GM21825 (cell line): ENCODE results near the gene LSS.
"Not testable (repeated sequence)": the region's sequence is repeated elsewhere in the genome, so short reads cannot be mapped to it uniquely, and the experiment has no call there.

Experiments used
- ATAC-seq: cut with Tn5 transposase; IDR thresholded peaks from one replicate; pipeline ENCODE4 v1.9.1; 2021; ENCODE audit warnings: mild to moderate bottlenecking, moderate library complexity; ENCODE audit not compliant: unreplicated experiment

LSS gene

DNA sequence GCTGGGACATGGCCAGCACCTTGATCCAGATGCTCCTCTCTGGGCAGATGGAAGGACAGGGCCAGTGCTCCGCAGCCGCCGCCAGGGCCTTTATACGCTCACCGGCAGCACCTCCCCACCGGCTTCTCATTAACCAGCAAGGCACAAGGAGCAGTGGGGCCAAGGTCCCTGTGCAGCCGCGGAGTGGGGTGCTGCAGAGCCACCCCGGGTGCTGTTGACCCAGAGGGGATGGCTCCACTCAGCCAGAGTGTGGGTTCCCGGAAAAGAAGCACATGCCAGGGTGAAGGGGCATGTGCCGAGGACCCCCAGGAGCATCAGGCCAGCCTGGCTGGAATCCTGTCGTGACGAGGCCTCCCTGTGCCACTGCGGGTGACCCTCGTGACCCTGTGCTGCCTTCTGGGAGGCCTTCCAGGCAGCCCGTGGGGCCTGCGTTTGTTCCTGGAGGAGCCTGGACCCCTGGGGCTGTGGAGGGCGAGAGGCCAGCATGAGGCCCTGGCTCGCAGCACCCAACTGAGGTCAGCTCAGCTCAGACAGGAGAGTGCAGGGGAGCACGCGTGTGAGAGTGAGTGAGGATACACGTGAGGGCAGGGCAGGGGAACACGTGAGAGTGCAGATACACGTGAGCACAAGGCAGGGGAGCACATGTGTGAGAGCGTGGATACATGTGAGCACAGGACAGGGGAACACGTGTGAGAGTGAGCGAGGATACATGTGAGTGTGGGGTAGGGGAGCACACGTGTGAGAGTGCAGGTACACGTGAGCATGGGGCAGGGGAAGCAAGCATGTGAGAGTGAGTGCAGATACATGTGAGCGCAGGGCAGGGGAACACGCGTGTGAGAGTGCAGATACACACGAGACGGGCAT lies 72.8 kb downstream of the LSS start, which contains the start of gene FTCD:
Gene FTCD, minus strand, starts transcription at position 66 of the 864 bp plus-strand sequence. Its CDS starts 56 bp downstream, at position 10.
- ATAC-seq, result no peak

DNA sequence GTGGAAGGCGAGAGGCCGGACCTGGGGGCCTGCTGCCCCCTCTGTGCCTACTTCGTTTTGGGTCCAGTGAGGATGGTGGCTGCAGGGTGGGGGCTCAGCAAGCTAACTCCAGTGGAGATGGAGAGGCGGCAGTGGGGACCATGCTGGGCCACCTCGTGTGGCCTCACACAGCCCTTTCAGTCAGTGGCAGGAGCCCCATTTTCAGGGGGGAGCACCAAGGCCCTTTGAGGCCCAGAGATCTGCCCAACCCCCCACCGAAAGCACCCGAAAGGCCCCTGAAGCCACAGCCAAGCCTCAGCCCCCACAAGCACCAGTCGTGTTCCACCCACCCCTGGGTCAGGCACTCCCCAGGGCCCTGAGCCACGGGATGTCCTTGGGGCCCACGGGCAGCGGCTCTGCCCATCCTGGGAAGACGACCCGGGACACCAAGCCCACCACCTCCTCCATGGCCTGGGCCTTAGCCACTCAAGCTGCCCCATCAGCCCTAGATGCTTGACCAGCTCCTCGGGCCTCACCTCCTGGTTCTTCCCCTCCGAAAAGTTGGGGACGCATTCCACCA lies 73.5 kb downstream of the LSS start:
- no peak for ATAC-seq

DNA sequence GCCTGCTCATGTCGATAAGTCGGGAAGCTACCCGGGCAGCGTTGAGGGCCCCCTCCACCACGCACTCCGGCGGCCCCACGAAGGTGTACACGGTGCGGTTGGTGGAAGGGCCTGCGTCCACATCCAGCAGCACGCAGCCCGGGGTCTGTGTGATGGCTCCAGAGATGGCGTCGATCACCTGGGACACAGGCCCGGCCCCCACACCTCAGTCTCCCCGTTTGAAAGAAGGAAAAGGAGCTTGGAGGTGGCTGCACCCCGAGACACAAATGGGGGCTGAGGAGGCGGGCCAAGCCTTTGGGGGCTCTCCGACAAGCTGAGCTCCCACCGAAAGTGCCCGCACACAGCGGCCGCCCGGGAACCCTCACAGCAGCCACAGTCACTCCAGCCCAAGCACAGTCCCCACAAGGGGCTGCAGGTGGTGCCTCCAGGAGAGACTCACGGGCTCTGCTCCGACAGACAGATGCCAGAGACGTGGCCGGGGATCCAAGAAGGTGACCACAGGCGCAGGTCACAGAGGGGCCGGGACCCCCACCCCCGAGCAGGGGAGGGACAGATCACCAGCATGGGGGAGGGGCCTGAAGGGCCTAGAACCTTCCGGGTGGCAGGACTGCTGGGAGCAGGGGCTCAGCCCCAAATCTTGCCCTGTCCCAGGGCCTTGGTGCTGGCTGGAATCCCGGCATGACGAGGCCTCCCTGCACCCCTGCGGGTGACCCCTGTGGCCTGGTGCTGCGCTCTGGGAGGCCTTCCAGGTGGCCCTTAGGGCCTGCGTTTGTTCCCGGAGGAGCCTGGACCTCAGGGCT lies 74.2 kb downstream of the LSS start:
- no peak for ATAC-seq

DNA sequence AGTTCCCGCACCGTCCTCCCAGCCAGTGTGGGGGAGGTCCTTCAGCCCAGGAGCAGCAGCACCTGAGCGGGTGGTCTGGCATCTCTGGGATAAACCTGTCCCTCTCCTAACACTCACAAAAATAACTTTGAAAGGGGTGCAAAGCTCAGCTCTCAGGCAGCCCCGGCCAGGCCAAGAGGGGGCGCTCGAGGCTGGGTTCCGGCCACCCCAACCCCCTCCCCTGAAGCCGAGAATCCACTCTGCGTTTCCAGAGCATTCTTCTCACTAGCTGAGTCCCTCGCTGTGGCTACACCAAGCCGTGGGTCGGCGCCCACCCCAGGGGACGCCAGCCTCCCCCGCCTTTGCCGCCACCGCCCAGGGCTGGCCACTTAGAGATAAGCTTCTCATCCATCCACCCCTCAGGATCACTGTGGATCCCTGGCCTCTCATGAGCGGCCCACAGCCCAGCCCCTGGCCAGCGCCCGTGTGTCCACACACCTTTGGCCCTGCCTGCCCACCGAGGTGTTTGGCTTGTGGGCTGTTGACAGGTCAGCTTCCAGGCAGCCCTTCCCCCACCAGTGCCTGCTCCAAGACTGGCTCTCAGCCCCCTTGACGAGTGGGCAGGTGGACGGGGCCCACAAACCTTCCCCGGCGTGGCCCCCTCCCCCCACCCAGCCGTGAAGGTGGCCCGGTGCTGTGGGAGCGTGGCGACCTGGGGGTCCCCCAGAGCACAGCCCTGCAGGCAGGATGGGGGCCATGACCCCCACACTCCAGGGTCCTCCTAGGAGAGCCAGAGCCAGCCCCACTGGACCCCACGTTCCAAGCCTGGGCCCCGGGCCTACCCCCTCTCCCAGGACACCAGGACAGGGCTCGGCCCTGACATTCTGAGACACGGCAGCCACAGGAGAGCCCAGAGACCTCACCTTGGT lies 75.1 kb downstream of the LSS start:
- no peak for ATAC-seq

DNA sequence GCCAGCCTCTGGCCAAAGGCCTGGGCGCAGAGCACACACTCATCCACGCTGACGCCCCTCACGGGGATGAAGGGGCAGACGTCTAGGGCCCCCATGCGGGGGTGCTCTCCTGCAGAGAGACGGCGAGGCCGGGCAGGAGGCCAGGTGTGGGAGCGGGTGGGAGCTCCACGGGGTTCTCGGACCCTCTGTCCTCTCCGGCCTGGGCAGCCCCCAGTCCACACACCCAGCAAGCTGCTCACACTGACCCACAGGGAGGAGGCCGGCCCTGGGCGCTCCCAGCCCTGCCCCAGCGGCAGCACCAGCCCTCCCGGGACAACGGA lies 75.7 kb downstream of the LSS start:
- ATAC-seq, result no peak

DNA sequence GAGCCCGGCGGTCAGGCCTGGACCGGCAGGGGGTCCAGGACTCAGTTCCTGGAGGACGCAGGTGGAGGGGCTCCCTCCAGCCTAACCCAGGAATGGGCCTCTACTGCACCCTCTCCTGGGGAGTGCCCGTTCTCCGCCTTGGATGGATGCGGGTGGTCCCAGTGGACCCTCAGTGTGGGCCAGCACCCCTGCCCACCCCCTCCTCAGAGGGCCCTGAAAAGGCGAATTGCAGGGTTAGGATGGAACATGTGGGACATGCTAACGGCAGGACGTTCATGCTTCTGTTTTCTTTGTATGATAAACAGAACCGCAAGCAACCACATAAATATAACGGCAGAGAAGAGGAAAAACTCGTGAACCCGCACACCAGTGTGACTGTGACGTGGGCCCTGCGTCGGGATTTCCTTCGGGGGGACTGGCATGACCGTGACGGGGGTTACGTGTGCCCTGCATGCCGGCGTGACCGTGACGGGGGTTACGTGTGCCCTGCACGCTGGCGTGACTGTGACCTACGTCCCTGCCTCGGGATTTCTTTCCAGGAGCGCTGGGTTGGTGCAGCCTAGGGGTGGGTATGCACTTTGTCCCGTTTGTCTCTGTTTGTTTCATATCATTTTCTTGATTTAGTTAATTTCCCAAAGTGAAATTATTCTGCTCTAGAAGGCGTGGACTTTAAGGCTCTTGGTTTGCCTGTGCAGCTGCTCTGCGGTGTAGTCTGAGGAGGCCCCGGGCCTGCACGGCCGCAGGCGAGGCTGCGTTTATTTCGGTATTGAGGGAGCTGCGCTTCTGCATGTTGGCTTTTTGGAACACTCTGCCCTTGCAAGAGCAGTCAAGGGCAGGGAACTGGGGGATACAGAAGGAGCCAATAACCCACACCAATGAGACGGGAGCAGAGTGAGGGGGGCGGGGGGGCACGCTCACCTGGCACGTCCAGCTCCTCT lies 76.3 kb downstream of the LSS start:
- ATAC-seq, result no peak

DNA sequence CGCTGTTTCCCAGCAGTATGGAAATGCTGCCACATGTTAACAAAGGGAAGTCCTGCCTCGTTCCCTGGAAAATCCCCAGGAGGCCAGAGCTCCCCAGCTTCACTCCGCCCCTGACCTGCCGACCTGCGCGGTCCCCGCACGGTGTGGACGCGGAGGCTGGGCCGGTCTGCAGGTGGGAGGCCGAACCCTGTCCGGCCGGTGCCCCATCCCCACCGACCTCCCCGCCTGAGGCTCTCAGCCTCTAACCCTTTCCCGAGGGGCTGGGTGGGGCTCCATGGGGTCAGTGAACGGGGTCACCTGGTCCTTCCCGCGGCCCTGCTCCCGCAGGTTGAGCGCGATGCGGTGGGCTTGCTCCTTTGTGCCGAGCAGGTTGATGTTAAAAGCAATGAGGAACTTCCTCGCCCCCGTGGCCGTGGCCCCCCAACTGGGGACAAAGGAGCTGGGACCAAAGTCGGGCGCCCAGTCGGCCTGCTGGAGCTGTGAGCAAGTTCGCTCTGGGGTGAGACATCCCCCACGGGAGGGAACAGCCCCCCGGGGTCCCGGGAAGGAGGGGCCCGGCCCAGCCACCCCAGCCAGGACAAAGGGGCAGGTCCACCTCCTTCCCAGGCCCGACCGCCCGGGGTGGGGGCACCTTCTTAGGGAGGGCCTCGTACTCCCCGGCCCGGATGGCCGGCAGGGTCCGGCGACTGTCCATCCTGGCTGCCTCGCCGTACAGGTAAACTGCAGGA lies 77.1 kb downstream of the LSS start:
- no peak for ATAC-seq

DNA sequence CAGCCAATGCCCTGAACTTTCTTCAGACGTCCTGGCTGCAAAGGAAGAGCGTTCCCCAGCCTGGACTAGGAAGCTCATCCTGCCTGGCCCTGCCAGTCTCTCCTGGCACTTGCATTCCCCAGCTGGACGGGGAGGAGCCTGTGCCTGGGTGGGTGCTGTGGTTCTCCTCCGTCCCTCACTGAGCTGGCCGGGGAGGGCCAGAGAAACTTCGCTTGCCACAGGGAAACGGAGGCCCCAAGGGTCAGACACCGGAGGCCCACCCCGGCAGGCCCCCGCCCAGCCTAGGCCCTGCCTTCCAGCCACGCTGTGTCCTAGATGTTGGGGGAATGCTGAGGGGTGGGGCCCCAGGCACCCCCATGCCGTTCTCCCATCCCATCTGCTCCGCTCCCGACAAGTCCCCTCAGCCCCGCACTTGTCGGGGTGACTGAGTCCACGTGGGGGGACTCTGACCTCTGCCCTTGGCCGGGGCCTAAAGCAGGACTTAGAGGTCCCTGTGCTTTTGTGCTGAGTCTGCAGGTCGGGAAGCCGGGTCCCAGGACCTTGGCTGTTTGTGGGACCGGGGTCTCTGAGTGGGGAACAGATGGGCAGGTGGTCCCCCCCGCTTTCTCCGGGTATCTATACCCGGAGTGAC lies 78.0 kb downstream of the LSS start:
- no peak for ATAC-seq

DNA sequence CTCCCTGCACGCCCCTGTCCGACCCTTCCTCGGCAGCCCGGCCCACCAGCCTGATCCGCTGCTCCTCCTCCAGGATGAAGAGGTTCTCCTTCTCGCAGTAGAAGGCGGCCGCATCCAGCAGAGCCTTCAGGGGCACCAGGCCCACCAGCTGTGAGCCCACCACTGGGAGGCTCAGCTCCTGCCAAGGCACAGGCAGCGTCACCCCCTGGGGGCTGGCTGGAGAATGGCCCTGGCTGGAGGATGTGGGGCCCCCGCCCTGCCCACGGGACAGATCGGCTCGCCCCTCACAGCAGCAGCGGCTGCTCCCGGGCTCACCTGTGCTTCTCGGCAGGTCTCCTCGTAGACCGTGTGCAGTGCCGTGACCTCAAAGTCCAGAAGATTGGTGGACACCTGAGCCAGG lies 78.5 kb downstream of the LSS start:
- no peak for ATAC-seq

DNA sequence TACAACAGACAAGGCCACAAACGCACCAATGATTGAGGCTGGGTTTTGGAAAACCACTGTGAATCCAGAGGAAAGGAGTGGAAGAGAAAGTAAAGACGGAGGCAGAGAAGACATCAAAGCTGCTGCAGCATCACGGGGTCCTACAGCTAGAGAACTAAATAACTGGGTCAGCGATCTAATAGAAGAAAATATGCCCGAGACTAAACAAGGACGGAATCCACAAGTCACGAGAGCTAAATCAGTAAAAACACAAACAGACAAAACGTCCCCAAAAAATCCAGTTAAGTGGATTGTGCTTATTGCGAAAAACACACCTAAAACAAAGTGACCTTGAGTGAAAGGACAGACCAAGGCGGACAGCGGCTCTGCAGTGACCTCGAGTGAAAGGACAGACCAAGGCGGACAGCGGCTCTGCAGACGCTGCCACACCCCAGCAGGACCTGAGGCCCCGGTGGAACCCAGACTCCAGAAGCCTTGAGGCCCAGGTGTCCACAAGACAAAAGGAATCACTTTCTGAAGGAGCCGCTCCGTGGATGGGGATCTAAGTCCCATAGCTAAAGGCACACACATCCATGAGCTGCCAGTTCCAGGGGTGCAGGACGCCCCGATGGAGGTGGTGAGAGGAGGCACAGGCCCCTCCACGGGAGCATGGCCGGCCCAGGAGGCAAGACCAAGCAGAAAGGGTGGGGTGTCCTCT lies 79.2 kb downstream of the LSS start:
- no peak for ATAC-seq

DNA sequence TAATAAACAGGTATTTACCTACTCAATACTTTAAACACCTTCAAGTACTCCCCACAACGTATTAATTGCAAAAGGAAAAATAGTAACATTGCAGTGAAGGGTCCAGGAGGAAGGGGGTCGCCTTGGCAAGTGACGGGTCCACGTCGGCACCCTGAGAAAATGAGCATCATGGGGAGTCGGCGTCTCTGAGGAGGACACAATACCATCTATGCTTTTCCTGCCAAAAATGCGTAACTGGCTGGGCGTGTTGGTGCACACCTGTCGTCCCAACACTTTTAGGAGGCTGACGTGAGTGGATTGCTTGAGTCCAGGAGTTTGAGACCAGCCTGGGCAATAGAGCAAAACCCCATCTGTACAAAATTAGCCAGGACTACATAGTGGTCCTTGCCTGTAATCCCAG lies 80.5 kb downstream of the LSS start:
- no peak for ATAC-seq

DNA sequence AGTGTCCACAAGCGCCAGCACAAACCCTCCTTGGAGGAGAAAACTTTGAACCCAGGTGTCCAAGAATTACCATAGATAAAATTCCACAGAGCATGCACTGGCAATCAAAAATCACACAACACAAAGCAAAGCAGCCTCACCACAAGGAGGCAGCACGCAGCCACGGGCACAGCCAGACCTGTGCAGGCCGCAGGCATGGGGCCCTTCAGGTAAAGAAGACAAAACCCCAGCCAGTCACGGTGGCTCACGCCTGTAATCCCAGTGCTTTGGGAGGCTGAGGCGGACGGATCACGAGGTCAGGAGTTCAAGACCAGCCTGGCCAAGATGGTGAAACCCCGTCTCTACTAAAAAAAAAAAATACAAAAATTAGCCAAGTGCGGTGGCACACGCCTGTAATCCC lies 81.1 kb downstream of the LSS start:
- ATAC-seq, result not testable (repeated sequence)

DNA sequence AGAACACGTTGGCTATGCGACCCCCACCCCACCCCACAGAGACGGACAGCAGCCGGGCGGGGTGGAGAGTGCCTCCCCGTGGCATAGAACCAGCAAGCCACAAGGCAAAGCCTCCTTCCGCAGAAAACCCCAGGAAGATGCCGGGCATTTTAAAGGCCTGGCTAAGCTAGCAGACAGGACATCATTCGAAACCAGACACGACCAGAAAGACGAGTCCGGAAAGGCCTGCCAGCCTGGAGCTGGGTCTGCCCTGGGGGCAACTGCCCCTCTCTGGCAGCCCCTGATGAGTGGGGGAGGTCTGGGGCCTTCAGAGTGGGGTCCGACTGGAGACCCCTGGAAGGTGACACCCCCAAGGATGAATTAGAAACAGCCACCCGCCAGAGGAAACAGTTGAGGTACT lies 81.7 kb downstream of the LSS start:
- ATAC-seq, result no peak

DNA sequence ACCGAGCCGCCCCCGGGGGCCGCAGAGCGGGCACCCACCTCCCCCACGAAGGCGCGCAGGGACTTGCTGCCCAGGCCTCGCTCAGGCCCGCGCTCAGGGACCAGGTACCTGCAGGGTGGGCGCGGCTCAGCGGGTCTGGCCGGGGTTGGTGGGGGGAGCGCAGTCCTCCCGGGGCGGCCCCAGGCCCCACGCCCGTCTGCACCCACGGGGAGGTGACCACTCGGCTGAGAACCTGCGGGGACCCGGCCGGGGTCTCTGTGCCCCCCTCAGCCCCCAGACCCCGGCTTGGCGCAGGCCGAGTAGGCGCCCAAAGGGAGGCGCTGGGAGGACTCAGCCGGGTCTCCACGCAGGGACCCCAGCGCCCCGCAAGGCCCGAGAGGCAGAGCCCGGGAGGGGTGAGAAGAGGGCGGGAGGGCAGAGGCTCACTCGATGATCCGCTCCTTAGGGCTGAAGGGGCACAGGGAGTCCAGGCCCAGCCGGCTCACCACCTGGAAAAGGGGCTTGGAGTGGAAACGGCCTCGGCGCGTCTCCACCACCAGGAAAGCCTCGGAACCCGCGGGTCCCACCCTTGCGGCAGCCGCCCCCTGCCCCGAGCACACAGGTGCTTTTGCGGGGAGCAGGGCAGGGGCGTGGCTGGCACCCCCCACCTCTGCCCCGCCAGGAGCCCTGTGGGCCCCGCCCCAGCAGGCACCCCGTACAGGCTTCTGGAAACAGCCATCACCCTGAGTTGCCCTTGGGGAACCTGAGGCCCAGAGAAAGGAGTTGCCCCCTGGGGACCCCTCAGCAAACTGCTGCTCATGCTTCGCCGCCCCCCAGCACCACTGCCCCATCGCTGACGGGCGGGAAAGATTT lies 82.5 kb downstream of the LSS start:
- no peak for ATAC-seq

DNA sequence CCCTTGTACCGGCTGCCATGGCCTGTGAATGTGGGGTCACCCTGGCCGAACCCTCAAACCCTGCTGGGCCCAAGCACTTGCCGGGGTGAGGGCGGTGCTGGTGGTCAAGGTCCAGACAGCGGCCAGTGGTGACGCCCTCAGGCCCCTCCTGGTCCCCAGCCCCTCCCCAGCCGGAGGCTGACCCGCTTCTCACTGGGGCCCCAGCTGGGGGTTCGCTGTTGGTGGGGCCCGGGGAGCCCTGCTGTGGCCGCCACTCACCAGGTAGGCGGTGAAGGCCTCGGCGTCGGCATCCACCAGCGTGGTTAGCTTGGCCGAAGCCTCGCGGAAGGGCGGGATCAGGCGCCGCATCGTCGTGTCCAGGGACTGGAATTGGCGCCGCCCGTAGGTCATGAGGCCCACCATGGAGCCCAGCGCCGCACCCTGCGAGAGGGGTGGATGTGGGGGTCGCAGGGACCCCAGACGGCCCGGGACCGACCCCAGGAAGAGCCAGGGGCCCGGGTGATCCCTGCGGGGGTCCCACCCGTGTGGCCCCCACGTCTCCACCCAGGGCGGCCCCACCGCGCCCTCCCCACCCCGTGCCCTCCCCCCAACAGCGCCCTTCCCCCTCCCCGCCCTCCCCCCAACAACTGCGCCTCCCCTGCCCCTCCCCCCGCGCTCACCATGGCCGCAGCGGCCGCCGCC lies 83.3 kb downstream of the LSS start:
- ATAC-seq, result no peak

DNA sequence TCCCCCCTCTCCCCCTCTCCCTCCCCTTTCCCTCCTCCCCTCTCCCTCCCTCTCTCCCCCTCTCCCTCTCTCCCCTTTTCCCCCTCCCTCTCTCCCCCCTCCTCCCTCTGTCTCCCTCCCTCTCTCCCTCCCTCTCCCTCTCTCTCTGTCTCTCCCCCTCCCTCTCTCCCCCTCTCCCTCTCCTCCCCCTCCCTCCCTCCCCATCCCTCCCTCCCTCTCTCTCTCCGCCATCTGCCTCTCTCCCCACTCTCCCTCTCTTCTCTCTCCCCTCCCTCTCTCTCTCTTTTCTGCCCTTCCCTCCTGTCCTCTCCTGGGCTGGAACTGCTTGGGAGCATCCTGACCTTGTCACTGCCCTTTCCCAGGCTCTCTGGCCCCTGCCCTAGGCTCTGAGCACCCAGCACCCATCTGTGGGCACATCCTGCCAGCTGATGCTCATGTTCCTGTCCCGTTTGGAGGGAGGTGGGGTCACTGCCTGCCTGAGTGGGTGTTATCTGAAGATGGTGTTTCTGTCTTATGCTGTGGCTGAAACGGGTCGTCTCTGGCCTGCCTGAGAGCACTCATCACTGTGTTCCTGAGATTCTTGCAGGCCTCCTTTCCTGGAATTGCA lies 84.0 kb downstream of the LSS start:
- no peak for ATAC-seq
